NT2/D1 (cell line): ENCODE results near the gene CARMIL1.

Experiments
- DNase-seq: peaks from one replicate; pipeline ENCODE4 v3.0.0-alpha.2; 2011; ENCODE audit warnings: low read depth, low spot score
- H3K27me3 ChIP-seq: 2 replicates; pipeline ENCODE4 v1.6.0; 2011; ENCODE audit warnings: mild to moderate bottlenecking; ENCODE audit not compliant: insufficient read length, insufficient read depth
- H3K36me3 ChIP-seq: 2 replicates; pipeline ENCODE4 v1.6.1; 2011; ENCODE audit warnings: mild to moderate bottlenecking, low read length, mixed read lengths; ENCODE audit not compliant: insufficient read depth, insufficient read length
- H3K4me1 ChIP-seq: 2 replicates; pipeline ENCODE4 v1.5.1; 2011; ENCODE audit not compliant: insufficient read depth, insufficient read length
- H3K4me3 ChIP-seq: 2 replicates; pipeline ENCODE4 v1.5.1; 2011; ENCODE audit warnings: low read depth; ENCODE audit not compliant: insufficient read length
- H3K9ac ChIP-seq: 2 replicates; pipeline ENCODE4 v1.6.0; 2011; ENCODE audit warnings: low read depth; ENCODE audit not compliant: insufficient read length
- H3K9me3 ChIP-seq: 2 replicates; pipeline ENCODE4 v1.5.1; 2011; ENCODE audit warnings: mild to moderate bottlenecking, low read length; ENCODE audit not compliant: insufficient read depth
- SUZ12 ChIP-seq: IDR thresholded peaks from 2 replicates; pipeline ENCODE4 v1.6.1; 2011; ENCODE audit not compliant: insufficient read length, insufficient read depth; ENCODE audit errors: extremely low read depth
- YY1 ChIP-seq: IDR thresholded peaks from 2 replicates; pipeline ENCODE4 v1.6.1; 2011; ENCODE audit not compliant: insufficient read length, insufficient read depth
- ZNF274 ChIP-seq: IDR thresholded peaks from 2 replicates; pipeline ENCODE4 v1.6.1; 2011; ENCODE audit warnings: mild to moderate bottlenecking, low read depth, low read length

CARMIL1 gene

DNA sequence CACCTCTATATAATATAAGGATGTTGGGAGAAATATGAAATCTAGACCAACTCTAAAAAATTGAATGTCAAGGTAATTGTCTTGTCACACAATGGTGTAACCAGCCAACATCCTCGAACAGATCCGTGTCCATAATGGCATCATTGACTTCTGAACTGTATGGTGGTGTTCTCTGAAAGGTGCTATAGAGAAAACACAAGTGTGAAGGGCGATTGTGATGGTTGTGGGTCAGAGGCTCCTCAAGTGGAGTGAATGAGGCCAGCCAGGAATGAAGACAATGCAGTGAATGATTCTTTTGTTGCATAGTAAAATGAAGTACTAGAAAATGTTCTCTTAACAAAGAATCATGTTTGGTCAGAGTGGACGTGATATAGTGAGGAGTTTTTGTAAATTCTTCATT is 58.3 kb downstream of the CARMIL1 start:
- Histone ChIP-seq H3K4me3 (no peak overlapping the region), H3K4me1 (no peaks in the 10 kb centered on the region), H3K27me3 (no peaks in the 10 kb centered on the region), H3K9ac (no peak overlapping the region), H3K36me3 (no peaks in the 10 kb centered on the region), H3K9me3 (no peaks in the 10 kb centered on the region)
- no peak for TF ChIP-seq YY1
- TF ChIP-seq SUZ12: no peak
- no peak for TF ChIP-seq ZNF274
- no peak for DNase-seq

DNA sequence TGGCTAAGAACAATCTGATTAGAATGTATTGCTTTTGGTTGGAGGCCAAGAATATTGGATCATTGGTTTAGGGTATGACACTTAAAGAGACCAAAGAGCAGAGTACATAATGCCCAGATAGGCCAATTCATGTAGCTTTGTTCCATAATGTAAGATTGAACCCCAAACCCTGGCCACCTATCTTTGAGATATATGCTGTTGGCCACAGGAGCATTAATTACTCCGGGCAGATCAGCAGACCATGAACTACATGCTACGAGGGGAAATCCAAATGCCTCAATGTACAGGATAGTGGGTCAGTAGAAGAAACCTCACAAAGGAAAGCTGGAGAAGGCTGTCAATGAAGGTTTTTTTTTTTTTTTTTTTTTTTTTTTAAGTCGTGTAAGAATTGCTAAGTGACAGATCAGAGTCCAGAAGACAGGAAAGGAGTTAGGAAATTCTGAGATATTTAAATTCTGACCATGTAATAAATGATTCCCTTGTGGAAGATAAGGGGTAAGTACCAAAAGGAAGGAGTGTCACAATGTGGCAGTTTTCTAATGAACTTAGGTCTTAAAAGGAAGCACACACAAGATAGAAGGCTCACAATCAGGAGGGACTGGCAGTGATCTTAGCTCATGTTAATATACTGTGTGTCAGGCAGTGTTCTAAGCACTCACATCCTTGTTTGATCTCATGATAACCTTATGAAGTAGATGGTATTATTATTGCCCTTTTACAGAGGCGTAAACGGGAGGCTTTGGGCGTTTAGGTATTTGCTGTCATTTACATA is 61.4 kb downstream of the CARMIL1 start:
- TF ChIP-seq ZNF274 (no peak), SUZ12 (no peak), YY1 (no peak)
- no peaks in the 10 kb centered on the region for H3K36me3 ChIP-seq
- H3K27me3 ChIP-seq: no peaks in the 10 kb centered on the region
- H3K9me3 ChIP-seq: no peaks in the 10 kb centered on the region
- no peak overlapping the region for H3K4me3 ChIP-seq
- no peaks in the 10 kb centered on the region for H3K4me1 ChIP-seq
- no peak for DNase-seq
- H3K9ac ChIP-seq: no peak overlapping the region

DNA sequence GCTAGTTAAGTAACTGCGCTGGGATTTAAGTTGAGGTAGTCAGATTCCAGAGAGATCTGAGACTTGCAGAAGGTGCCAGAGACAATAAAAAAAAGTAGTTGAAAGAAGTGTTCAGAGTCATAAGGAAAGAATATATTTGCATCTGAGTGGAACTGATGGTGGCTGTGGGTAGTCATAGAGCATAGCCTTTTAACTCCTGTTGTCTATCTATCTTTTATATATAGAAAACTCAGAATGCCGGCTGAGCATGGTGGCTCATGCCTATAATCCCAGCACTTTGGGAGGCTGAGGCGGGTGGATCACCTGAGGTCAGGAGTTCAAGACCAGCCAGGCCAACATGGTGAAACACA is 62.0 kb downstream of the CARMIL1 start:
- Histone ChIP-seq H3K4me3 (no peak overlapping the region), H3K9me3 (no peaks in the 10 kb centered on the region), H3K27me3 (no peaks in the 10 kb centered on the region), H3K4me1 (no peaks in the 10 kb centered on the region), H3K9ac (no peak overlapping the region), H3K36me3 (no peaks in the 10 kb centered on the region)
- no peak for TF ChIP-seq ZNF274
- no peak for TF ChIP-seq SUZ12
- TF ChIP-seq YY1: no peak
- DNase-seq: no peak

DNA sequence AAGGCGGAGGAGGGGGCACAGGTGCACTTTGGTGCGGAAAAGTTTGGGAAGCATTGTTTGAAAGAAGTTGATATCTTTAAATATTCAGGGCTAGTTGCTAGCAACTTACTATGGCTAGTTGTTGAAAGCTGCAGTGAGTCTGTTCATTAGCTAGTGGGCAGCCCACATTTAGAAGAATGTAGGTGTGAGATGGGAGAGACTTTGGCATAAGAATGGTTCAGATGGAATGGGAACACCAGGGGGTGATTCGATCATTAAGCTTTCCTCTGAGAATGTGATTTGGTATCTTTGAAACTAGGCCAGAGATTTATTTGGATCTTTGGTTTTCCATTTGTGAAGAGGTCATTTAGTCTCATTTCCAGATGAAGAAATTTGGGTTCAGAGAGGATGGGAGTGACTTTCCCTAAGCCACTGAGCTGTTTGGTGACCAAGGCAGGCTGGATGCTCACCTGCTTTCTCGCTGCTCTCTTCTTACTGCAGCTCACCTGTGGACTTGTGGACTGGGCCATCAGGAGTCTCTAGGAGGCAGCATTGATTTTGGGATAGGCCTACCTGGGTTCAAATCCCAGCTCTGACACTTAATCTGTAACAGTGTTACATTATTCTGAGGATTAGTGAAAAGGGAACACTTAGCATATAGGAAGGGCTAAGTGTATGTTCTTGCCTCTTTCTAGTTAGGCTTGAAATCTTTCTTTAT is 62.9 kb downstream of the CARMIL1 start:
- Histone ChIP-seq H3K4me3 (no peak overlapping the region), H3K36me3 (no peaks in the 10 kb centered on the region), H3K9me3 (no peaks in the 10 kb centered on the region), H3K27me3 (no peaks in the 10 kb centered on the region), H3K9ac (no peak overlapping the region), H3K4me1 (no peaks in the 10 kb centered on the region)
- peak; percentile 25 for DNase-seq
- TF ChIP-seq YY1: no peak
- no peak for TF ChIP-seq SUZ12
- TF ChIP-seq ZNF274: no peak

DNA sequence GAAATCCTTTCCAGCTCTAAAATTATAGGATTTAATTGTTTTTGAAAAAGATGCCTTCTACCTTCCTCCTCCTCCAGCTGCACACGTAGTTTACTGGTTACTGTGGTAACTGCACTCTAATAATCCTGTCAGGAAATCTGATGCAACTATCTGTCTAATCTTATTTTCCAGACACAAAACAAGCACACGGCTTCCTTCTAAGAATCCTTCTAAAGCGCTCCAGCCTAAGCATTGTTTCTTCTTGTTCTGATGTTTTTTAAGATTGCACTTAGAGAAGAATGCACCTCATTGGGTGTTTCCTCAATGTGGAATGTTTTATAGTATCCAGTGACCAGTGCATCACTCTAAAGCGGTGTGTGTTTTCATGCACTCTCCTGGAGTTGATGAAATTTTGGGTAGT is 63.6 kb downstream of the CARMIL1 start:
- TF ChIP-seq YY1: no peak
- TF ChIP-seq SUZ12: no peak
- H3K9ac ChIP-seq: no peak overlapping the region
- H3K9me3 ChIP-seq: no peaks in the 10 kb centered on the region
- H3K36me3 ChIP-seq: no peaks in the 10 kb centered on the region
- H3K4me3 ChIP-seq: no peak overlapping the region
- no peaks in the 10 kb centered on the region for H3K27me3 ChIP-seq
- no peaks in the 10 kb centered on the region for H3K4me1 ChIP-seq
- no peak for DNase-seq

DNA sequence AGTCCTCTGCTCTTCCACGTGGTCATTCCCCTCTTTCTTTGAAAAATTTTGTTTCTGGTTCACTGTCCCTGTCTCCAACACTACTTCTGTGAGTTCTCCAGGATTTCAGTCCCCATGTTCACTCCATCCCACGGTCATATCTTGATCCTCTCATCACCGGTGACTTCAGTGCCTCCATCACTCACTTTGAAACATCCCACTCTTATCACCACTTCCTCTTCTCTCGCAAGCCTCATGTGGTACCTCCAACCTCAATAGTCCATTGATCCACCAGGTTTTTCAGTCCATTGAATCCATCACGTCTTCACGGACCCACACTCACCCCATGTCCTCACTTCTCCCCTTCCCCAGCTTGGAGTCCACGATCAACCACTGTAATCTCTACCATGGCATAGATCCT is 64.8 kb downstream of the CARMIL1 start:
- H3K9ac ChIP-seq: no peak overlapping the region
- no peaks in the 10 kb centered on the region for H3K27me3 ChIP-seq
- DNase-seq: no peak
- H3K4me1 ChIP-seq: no peaks in the 10 kb centered on the region
- no peaks in the 10 kb centered on the region for H3K36me3 ChIP-seq
- no peak overlapping the region for H3K4me3 ChIP-seq
- H3K9me3 ChIP-seq: no peaks in the 10 kb centered on the region
- TF ChIP-seq YY1 (no peak), ZNF274 (no peak), SUZ12 (no peak)

DNA sequence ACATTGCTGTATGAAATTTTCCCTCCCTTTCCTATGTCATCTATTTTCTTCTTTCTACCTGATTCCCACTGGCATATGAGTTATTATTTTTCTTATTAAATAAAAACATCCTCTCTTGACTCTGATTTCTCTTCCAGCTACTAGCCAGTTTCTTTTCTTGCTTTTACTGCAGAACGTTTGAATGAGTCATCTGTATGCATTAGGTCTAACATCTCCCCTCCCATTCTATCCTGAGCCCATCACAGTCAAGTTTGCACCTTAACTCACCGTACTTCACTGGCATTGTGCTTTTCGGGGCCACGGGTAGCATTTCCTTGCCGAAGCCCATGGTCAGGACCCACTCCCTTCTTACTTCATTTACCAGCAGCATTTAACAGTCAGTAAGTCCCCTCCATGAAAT is 65.7 kb downstream of the CARMIL1 start:
- Histone ChIP-seq H3K4me3 (no peak overlapping the region), H3K9me3 (no peaks in the 10 kb centered on the region), H3K27me3 (no peaks in the 10 kb centered on the region), H3K4me1 (no peaks in the 10 kb centered on the region), H3K9ac (no peak overlapping the region), H3K36me3 (no peaks in the 10 kb centered on the region)
- TF ChIP-seq SUZ12 (no peak), ZNF274 (no peak), YY1 (no peak)
- DNase-seq: no peak

DNA sequence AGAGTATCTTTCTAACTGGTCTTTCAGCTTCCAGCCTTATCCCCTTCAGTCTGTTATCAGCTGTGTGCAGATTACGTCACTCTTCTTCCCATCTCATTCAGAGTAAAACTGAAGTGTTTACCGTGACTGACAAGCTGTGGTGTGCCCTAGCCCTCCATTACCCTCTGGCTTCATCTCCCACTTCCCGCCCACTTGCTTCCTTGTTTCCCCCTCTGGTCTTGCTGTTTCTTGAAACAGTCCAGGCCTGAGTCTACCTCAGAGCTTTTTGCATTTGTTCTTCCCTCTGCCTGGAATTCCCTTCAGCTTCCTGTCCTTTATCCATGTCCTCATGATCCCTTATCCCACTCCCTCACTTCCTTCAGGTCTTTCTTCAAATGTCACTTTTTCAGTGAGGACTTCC is 66.9 kb downstream of the CARMIL1 start:
- DNase-seq: no peak
- no peaks in the 10 kb centered on the region for H3K4me1 ChIP-seq
- H3K27me3 ChIP-seq: no peaks in the 10 kb centered on the region
- TF ChIP-seq YY1 (no peak), SUZ12 (no peak), ZNF274 (no peak)
- no peaks in the 10 kb centered on the region for H3K36me3 ChIP-seq
- H3K9ac ChIP-seq: no peak overlapping the region
- H3K4me3 ChIP-seq: no peak overlapping the region
- H3K9me3 ChIP-seq: no peaks in the 10 kb centered on the region
